GM18909 (cell line): Measurements from ENCODE around the gene RPL6.

Experiments used
- ATAC-seq: cut with Tn5 transposase; IDR thresholded peaks from one replicate; pipeline ENCODE4 v1.9.1; 2021; ENCODE audit warnings: mild to moderate bottlenecking; ENCODE audit not compliant: unreplicated experiment, poor library complexity

The RPL6 gene

GRCh38 chr12:112381406-112381882 is 28.0 kb downstream of the RPL6 start:
- peak; percentile 55 for ATAC-seq

- no peak for ATAC-seq
Observed at GRCh38 chr12:112380663-112381405, 28.6 kb downstream of the RPL6 start.

GRCh38 chr12:112375105-112375504 is 34.3 kb downstream of the RPL6 start:
- ATAC-seq = no peak

- ATAC-seq = no peak
Observed at GRCh38 chr12:112374166-112374740, 35.2 kb downstream of the RPL6 start.

GRCh38 chr12:112370868-112371510 is 38.4 kb downstream of the RPL6 start:
- ATAC-seq = no peak

- no peak for ATAC-seq
Observed at GRCh38 chr12:112370199-112370598, 39.2 kb downstream of the RPL6 start.

GRCh38 chr12:112368856-112369255 is 40.5 kb downstream of the RPL6 start:
- ATAC-seq = no peak

- ATAC-seq = no peak
Observed at GRCh38 chr12:112367965-112368364, 41.4 kb downstream of the RPL6 start.

- no peak for ATAC-seq
Observed at GRCh38 chr12:112362310-112362709, 47.1 kb downstream of the RPL6 start.

GRCh38 chr12:112361271-112361670 is 48.1 kb downstream of the RPL6 start:
- no peak for ATAC-seq

- no peak for ATAC-seq
Observed at GRCh38 chr12:112359290-112359689, 50.1 kb downstream of the RPL6 start.

- no peak for ATAC-seq
Observed at GRCh38 chr12:112357214-112357613, 52.2 kb downstream of the RPL6 start.
